ENCODE data around the gene OS9.

Gene OS9

DNA sequence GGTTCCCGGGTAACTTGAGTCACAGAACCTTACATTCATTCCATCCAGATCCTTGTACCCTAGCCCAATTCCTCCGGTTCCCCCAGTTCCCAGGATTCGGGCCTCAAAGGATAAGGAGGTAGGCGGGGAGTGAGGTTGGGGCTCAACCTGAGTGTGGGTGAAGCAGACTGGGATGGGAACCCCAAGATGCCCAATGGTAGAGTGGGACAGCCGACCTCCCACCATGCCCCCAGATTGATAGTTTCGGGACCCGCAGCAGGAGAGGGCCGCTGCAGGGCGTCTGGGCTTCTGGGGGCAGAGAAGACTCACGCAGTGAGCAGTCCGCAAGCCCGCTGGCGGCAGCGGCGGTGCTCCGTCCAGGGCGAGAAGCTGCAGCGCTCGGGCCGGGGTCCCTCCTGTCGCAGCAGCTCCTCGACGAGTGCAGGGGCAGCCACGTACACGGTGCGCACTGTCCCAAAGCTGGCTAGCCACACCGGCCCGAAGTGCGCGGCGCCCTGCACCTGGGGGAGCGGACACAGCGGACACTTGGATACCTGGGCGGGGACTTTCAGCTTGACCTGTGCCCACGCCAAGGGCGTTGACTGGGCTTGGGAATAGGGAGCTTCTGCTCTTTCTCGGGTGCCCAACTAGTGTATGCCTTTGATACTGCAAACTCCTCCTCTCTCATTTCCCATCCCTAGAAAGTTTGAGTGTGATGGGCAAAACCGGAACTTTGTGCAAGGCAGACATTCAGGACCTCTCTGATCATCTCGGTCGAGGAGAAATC lies 71.9 kb downstream of the OS9 start:
- DNase-seq (ENCODE audit: low spot score) = no peak

DNA sequence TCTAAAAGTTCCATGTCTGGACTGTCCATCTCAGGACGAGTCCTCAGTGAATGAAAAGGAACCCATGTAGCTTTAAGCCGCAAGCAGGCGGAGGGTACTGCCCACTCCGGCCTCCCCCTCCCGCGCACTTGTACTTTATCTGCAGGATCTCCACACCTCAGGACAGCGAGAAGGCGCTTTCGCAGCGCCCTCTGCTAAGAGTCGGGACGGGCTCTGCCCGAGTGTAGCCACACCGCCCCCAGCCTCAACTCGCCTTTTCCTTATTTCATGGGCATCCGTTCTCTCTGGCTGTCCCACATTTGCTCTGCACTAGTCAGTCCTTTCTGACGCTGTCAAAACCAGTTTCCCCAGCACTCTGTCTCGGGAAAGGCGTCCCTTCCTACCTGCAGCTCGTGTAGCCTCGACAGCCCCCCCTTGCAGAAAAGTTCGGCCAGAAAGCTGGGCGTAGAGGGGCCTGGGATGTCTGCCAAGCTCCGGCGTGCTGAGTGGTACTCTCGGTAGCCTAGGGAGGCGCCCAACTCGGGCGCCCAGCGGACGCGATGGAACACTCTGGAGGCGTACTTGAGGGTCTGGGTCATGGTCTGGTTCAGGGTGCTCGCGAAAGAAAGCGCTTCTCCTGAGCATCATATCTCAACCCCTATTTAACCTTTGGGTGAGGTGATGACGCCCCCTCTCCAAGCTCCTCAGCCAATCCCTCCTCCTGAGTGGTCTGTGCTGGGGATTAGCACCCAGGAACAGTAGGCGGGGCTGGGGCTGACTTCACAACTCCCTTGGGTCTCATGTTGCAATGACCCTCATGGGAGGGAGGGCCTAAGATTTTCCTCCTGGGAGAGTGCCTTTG lies 72.8 kb downstream of the OS9 start, which contains the start of gene CYP27B1:
Gene CYP27B1, minus strand, starts transcription at position 615 of the 841 bp plus-strand sequence. Its CDS starts 37 bp downstream, at position 578.
- DNase-seq (ENCODE audit: low spot score) = peak; percentile 46

DNA sequence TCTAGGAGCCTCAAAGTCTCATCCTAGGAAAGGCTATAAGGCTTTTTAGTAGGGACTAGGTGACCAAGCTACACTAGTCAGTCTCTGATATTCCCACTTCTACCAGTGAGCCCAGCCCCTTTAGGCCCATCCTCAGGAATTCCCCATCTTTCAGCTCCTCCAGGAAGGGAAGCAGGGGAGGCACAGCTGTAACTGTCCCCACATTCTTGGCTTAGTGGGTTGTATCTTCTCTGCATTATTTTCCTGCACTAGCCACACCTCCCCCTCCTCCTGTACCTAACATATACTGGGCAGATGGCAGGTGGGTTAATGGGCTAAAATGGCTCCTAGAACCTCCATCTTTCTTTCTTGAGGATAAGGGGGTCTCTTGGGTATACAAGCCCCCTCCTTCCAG lies 73.4 kb downstream of the OS9 start:
- no peak for DNase-seq (ENCODE audit: low spot score)

DNA sequence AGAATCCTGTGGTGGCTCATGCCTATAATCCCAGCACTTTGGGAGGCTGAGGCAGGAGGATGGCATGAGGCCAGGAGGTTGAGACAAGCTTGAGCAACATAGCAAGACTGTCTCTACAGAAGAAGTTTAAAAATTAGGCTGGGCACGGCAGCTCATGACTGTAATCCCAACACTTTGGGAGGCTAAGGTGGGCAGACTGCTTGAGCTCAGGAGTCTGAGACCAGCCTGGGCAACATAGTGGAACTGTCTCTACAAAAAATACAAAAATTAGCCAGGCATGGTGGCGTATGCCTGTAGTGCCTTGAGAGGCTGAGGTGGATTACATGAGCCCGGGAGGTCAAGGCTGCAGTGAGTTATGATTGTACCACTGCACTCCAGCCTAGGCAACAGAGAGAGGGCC lies 73.9 kb downstream of the OS9 start:
- DNase-seq (ENCODE audit: low spot score) = no peak

DNA sequence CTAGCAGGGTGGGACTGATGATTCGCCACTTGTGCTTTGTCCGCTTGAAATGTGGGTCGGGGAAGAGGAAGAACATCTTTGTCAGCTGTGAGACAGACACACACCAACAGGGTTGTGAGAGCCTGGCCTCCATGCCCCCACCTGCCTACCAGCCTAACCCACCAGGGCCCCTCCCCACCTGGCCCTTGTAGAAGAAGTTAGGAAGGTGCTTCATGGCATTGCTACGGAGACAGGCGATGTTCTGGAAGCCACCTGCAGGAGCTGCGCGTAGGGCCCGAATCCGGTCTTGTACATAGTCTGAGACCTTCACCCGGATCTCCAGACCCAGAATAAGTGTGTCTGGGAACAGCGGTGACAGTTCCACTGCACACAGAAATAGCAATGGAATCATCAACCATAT lies 75.7 kb downstream of the OS9 start:
- no peak for DNase-seq (ENCODE audit: low spot score)

DNA sequence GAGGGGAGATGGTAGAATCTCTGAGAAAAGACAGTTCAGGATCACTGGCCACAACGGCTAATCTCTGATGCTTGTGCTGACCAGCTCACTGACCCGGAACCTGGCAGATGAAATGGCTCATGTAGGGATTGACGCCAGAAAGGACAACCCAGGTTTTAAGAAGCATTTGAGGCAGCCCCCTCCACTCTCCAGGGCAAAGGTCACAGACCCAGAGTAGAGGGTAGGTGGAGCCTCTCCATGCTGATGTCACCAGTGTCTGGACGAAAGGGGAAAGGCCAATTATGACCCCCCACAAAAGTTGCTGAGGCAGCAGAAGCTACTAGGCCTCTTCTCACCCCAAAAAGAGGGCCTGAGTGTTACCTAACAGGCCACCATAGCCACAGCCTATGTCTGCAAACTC lies 76.8 kb downstream of the OS9 start:
- DNase-seq (ENCODE audit: low spot score) = no peak

Data from RKO (cell line).